Renal cortex interstitium (tissue), 11 donors: ENCODE measurements around the gene ACOT7. TPM values are rescaled to one million over a fixed set of nuclear protein-coding genes. Genes with fewer than 3 reads are reported as not detected.
A peak's percentile ranks its signal among the peaks of the same experiment; 100 is the strongest.

ENCODE experiments used
- DNase-seq, 11 donors: peaks; one replicate each; pipeline ENCODE4 v3.0.0-alpha.2; 2013; ENCODE audit warnings: low read depth in 9 of 11, low spot score in 4 of 11; ENCODE audit errors: extremely low read depth in 1 of 11
- polyA plus RNA-seq, 3 donors: library from polyadenylated mRNA; unstranded; fragments of 120-200 nt; gene quantifications; one replicate each; pipeline ENCODE4 v1.2.1, GENCODE V29; 2013; ENCODE audit not compliant: insufficient read length in 3 of 3

Gene ACOT7
- polyA plus RNA-seq, 3 donors = 24.7 to 36.6 (median 34.0) TPM

- DNase-seq = no peak
Observed at GRCh38 chr1:6355621-6356020, 37.9 kb downstream of the ACOT7 start.

GRCh38 chr1:6354659-6355317 is 38.8 kb downstream of the ACOT7 start:
- no peak for DNase-seq

GRCh38 chr1:6353955-6354658 is 39.5 kb downstream of the ACOT7 start:
- DNase-seq = no peak

- DNase-seq = no peak
Observed at GRCh38 chr1:6353619-6353954, 40.0 kb downstream of the ACOT7 start.

- no peak for DNase-seq
Observed at GRCh38 chr1:6352138-6352563, 41.4 kb downstream of the ACOT7 start.

GRCh38 chr1:6351480-6352137 is 42.0 kb downstream of the ACOT7 start:
- DNase-seq = no peak

GRCh38 chr1:6350416-6351088 is 43.0 kb downstream of the ACOT7 start:
- no peak for DNase-seq

- no peak for DNase-seq
Observed at GRCh38 chr1:6349254-6349943, 44.2 kb downstream of the ACOT7 start.

- no peak for DNase-seq
Observed at GRCh38 chr1:6348511-6349191, 44.9 kb downstream of the ACOT7 start.

- DNase-seq = no peak
Observed at GRCh38 chr1:6347641-6348487, 45.7 kb downstream of the ACOT7 start.

GRCh38 chr1:6345460-6345859 is 48.1 kb downstream of the ACOT7 start:
- DNase-seq = no peak

- DNase-seq = no peak
Observed at GRCh38 chr1:6345009-6345408, 48.6 kb downstream of the ACOT7 start.

GRCh38 chr1:6343506-6344405 is 49.8 kb downstream of the ACOT7 start:
- peak in 3 of 11 donors; percentile 35 to 70 (median 52) for DNase-seq

GRCh38 chr1:6342056-6342455 is 51.5 kb downstream of the ACOT7 start:
- DNase-seq = no peak

GRCh38 chr1:6338695-6339094 is 54.9 kb downstream of the ACOT7 start:
- DNase-seq = no peak

- DNase-seq = no peak
Observed at GRCh38 chr1:6336776-6337622, 56.6 kb downstream of the ACOT7 start.
